ENCODE measurements around the gene FZD2.

Gene FZD2

GRCh38 chr17:44604116-44604761, 47.0 kb downstream of the FZD2 start:
- Mint-ChIP-seq H3K36me3 (ENCODE audit: low read depth) (no peaks in the 10 kb centered on the region), H3K27me3 (peaks cover 4% of the 10 kb centered on the region), H3K4me1 (no peaks in the 10 kb centered on the region), H3K27ac (no peak overlapping the region), H3K9me3 (no peaks in the 10 kb centered on the region), H3K4me3 (no peak overlapping the region)
- no peak for DNase-seq
- no peak for ATAC-seq

GRCh38 chr17:44604768-44605485, 47.6 kb downstream of the FZD2 start:
- peaks cover 4% of the 10 kb centered on the region for H3K27me3 Mint-ChIP-seq
- no peaks in the 10 kb centered on the region for H3K4me1 Mint-ChIP-seq
- no peak for ATAC-seq
- no peaks in the 10 kb centered on the region for H3K36me3 Mint-ChIP-seq (ENCODE audit: low read depth)
- no peak overlapping the region for H3K27ac Mint-ChIP-seq
- no peaks in the 10 kb centered on the region for H3K9me3 Mint-ChIP-seq
- DNase-seq = no peak
- no peak overlapping the region for H3K4me3 Mint-ChIP-seq

DNA sequence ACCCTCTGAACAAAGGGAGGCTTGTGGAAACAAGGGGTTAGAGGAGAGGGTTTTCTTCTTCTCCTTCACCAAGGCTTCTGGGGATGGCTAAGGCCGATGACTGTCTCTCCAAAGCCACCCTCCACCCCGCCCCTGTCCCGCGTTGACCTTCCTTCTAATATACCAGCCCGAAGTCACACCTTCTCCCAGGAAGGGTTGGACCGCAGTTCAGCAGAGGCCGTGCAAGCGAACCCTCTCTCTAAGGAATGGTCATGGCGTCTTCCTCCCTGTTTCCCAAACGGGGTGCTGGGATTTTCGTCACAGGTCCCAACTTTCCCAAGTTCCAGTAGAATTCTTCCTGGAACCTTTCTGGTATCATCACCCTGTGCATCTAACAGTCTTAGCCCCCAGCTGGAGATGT, 49.4 kb downstream of the FZD2 start:
- Mint-ChIP-seq H3K4me1 (peaks cover 1% of the 10 kb centered on the region), H3K36me3 (ENCODE audit: low read depth) (no peaks in the 10 kb centered on the region), H3K27ac (no peak overlapping the region), H3K4me3 (no peak overlapping the region), H3K9me3 (no peaks in the 10 kb centered on the region), H3K27me3 (peaks cover 5% of the 10 kb centered on the region)
- DNase-seq (no peak), ATAC-seq (no peak)

DNA sequence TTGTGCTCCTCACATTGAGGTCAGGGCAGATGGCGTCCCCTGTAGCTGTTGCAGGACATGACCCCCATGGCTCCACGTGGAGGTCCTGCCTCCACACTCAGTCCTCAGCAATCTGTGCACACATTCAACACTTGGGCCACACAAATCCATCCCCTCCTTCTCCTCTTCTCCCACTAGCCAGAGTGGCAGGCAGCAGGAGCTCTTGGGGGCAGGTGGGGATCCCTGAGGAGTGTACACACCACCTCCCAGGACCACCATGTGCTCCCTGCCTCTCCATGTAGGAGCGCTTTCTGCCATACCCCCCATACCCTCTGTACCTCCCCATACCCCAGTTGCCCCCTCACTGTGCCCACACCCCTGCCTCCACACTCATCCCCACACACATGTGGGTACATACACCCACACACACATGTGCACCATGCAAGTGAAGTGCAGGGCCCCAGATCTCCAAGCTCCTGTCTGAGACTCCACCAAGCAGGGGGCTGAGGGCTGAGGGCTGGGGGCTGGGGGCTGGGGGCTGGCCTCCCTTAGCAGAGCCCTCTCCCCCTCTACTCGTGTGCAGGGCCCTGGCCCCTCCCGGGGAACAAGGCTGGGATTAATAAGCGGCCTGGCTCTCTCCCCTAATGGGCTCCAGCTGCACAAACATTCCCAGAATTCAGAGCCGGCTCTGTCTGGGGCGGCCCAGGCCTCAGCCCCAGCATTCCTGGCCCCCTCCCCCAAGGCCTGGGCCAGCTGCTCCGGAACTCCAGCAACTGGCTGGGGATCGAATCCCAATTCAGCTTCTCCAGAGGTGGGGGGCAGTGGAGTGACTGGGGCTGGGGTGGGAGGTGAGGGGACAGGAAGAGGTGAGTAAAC, 50.8 kb downstream of the FZD2 start:
- no peak overlapping the region for H3K27ac Mint-ChIP-seq
- H3K4me1 Mint-ChIP-seq = peaks cover 2% of the 10 kb centered on the region
- peaks cover 8% of the 10 kb centered on the region for H3K27me3 Mint-ChIP-seq
- H3K36me3 Mint-ChIP-seq (ENCODE audit: low read depth) = no peaks in the 10 kb centered on the region
- no peak overlapping the region for H3K4me3 Mint-ChIP-seq
- no peaks in the 10 kb centered on the region for H3K9me3 Mint-ChIP-seq
- DNase-seq (no peak), ATAC-seq (no peak)

DNA sequence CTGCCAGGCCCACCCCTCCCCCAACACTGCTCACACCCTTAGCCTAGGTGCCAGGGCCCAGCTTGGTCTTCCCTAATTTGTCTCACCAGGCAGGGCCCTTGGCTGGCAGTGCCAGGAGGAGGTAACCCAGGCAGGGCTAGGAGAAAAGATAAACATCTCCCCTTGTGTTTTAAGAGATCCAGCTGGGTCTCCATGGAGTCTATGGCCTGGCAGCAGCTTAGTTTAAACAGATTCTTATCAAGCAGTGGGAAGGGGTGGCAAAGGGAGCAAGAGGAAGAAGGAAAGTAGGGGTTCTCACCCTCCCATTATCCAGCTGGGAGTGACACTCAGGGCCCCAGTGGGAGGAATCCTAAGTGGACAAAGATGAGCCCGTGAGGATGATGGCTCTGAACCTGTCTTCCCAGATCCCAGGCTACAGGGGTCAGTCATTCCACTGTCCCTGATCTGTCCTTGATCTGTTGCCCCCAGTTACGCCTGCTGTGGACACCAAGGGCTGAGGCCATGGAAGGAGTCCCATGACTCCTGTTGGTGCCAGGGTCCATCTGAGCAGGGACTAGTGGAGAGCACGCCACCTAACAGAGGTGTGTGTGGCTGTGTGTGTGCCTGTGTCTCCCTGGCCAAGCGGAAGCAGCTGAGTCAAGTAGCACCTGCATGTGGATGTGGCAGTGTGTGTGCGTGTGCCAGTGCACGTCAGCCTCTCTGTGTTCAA, 51.6 kb downstream of the FZD2 start:
- H3K9me3 Mint-ChIP-seq = no peaks in the 10 kb centered on the region
- ATAC-seq (no peak), DNase-seq (no peak)
- H3K27me3 Mint-ChIP-seq = peaks cover 8% of the 10 kb centered on the region
- H3K4me3 Mint-ChIP-seq = no peak overlapping the region
- H3K27ac Mint-ChIP-seq = no peak overlapping the region
- H3K4me1 Mint-ChIP-seq = peaks cover 2% of the 10 kb centered on the region
- no peaks in the 10 kb centered on the region for H3K36me3 Mint-ChIP-seq (ENCODE audit: low read depth)

GRCh38 chr17:44610331-44610730, 53.0 kb downstream of the FZD2 start:
- Mint-ChIP-seq H3K9me3 (no peaks in the 10 kb centered on the region), H3K4me3 (no peak overlapping the region), H3K27ac (no peak overlapping the region), H3K4me1 (peaks cover 2% of the 10 kb centered on the region), H3K36me3 (ENCODE audit: low read depth) (no peaks in the 10 kb centered on the region), H3K27me3 (peaks cover 10% of the 10 kb centered on the region)
- DNase-seq = no peak
- no peak for ATAC-seq

All from activated naive CD8-positive, alpha-beta T cell treated with anti-CD3 and anti-CD28 coated beads, Interleukin-2, amount 50 U/mL, for 24 hours (primary cell).